Measurements from ENCODE around the gene FADS3. TPM values are rescaled to one million over a fixed set of nuclear protein-coding genes. Genes with fewer than 3 reads are reported as not detected.

Gene FADS3
- total RNA-seq, 6 donors from 2014 or later, result 34.4 to 138 (median 106) TPM

GRCh38 chr11:61901397-61901796 is 10.1 kb upstream of the FADS3 start:
- DNase-seq, result no peak
- H3K4me1 ChIP-seq, result peaks cover 0 to 4% (median 0%) of the 10 kb centered on the region in 4 donors
- H3K4me3 ChIP-seq, result no peak overlapping the region
- no peak overlapping the region for H3K27ac ChIP-seq
- ATAC-seq (ENCODE audit: low FRiP score in 2 of 2), result no peak
- H3K9me3 ChIP-seq, result no peaks in the 10 kb centered on the region
- WGBS, 2 donors, result 84 to 93% methylated on average over 7 to 8 of the region's 10 CpGs
- TF ChIP-seq POLR2A (IDR thresholded peaks at IDR 0.05) (no peak), EP300 (IDR thresholded peaks at IDR 0.05) (no peak), CTCF (IDR thresholded peaks at IDR 0.05) (no peak), POLR2AphosphoS5 (IDR thresholded peaks at IDR 0.05) (no peak)
- H3K27me3 ChIP-seq, result no peaks in the 10 kb centered on the region
- peaks cover 0 to 12% (median 2%) of the 10 kb centered on the region in 4 donors for H3K36me3 ChIP-seq

- Histone ChIP-seq H3K36me3 (peaks cover 0 to 6% (median 0%) of the 10 kb centered on the region in 4 donors), H3K27me3 (no peaks in the 10 kb centered on the region), H3K27ac (no peak overlapping the region), H3K9me3 (no peaks in the 10 kb centered on the region), H3K4me3 (no peak overlapping the region), H3K4me1 (peaks cover 0 to 4% (median 0%) of the 10 kb centered on the region in 4 donors)
- TF ChIP-seq POLR2AphosphoS5 (IDR thresholded peaks at IDR 0.05), result no peak
- no peak for TF ChIP-seq EP300 (IDR thresholded peaks at IDR 0.05)
- no peak for TF ChIP-seq CTCF (IDR thresholded peaks at IDR 0.05)
- no peak for TF ChIP-seq POLR2A (IDR thresholded peaks at IDR 0.05)
- ATAC-seq (ENCODE audit: low FRiP score in 2 of 2) (no peak), DNase-seq (no peak)
- whole genome bisulfite sequencing, 2 donors, result 90 to 92% methylated on average over 17 of the region's 17 CpGs
Observed at GRCh38 chr11:61900251-61900650, 8.9 kb upstream of the FADS3 start.

GRCh38 chr11:61899146-61899841 is 7.9 kb upstream of the FADS3 start:
- ATAC-seq (ENCODE audit: low FRiP score in 2 of 2) (peak; percentile 90 to 92), DNase-seq (peak; percentile 88 to 99)
- TF ChIP-seq POLR2A (IDR thresholded peaks at IDR 0.05) (no peak), POLR2AphosphoS5 (IDR thresholded peaks at IDR 0.05) (peak in 1 of 2 donors; percentile 15), EP300 (IDR thresholded peaks at IDR 0.05) (no peak), CTCF (IDR thresholded peaks at IDR 0.05) (peak; percentile 99 to 100 (median 99))
- H3K27me3 ChIP-seq, result no peaks in the 10 kb centered on the region
- 55 to 66% methylated on average over 18 to 19 of the region's 27 CpGs for WGBS, 2 donors
- no peak overlapping the region for H3K4me3 ChIP-seq
- H3K27ac ChIP-seq, result peak overlapping the region in 1 of 4 donors; percentile 54
- peaks cover 0 to 4% (median 0%) of the 10 kb centered on the region in 4 donors for H3K4me1 ChIP-seq
- H3K36me3 ChIP-seq, result peaks cover 0 to under 1% (median 0%) of the 10 kb centered on the region in 4 donors
- H3K9me3 ChIP-seq, result no peaks in the 10 kb centered on the region

- DNase-seq (no peak), ATAC-seq (ENCODE audit: low FRiP score in 2 of 2) (no peak)
- Histone ChIP-seq H3K9me3 (no peaks in the 10 kb centered on the region), H3K27me3 (no peaks in the 10 kb centered on the region), H3K36me3 (no peaks in the 10 kb centered on the region), H3K4me1 (peaks cover 0 to 4% (median 0%) of the 10 kb centered on the region in 4 donors), H3K27ac (no peak overlapping the region), H3K4me3 (no peak overlapping the region)
- TF ChIP-seq EP300 (IDR thresholded peaks at IDR 0.05) (no peak), CTCF (IDR thresholded peaks at IDR 0.05) (no peak), POLR2A (IDR thresholded peaks at IDR 0.05) (no peak), POLR2AphosphoS5 (IDR thresholded peaks at IDR 0.05) (no peak)
- 79 to 82% methylated on average over 5 to 8 of the region's 9 CpGs for WGBS, 2 donors
Observed at GRCh38 chr11:61898247-61898582, 6.9 kb upstream of the FADS3 start.

All from upper lobe of left lung (tissue), 6 donors.